ENCODE measurements around the gene PRKAR1B.

GRCh38 chr7:594920-595620 lies 132.0 kb downstream of the PRKAR1B start:
- TF ChIP-seq POLR2A (IDR thresholded peaks at IDR 0.05) (no peak), CTCF (IDR thresholded peaks at IDR 0.05 in 8 of 11, conservative IDR thresholded peaks at IDR 0.05 in 3 of 11) (no peak), POLR2AphosphoS5 (IDR thresholded peaks at IDR 0.05) (no peak)
